ENCODE results near the gene KCNJ9.

The KCNJ9 gene

GRCh38 chr1:160069460-160070231, 11.7 kb upstream of the KCNJ9 start, which contains the start of gene KCNJ10:
KCNJ10 (minus strand) TSS chr1:160070160; CDS start chr1:160042532, 27,628 bp downstream.
- no peak within 1 kb of the TSS for H3K27ac Mint-ChIP-seq
- peaks cover 70% of the 10 kb centered on the region for H3K27me3 Mint-ChIP-seq (ENCODE audit: low read depth, poor library complexity)
- peak within 1 kb of the TSS; percentile 90 for H3K4me3 Mint-ChIP-seq
- H3K36me3 Mint-ChIP-seq (ENCODE audit: low read depth) = no peaks in the 10 kb centered on the region
- H3K9me3 Mint-ChIP-seq = no peaks in the 10 kb centered on the region
- H3K4me1 Mint-ChIP-seq = peaks cover 41% of the 10 kb centered on the region
- no peak for DNase-seq
- TF ChIP-seq CTCF (IDR thresholded peaks at IDR 0.05) = no peak

GRCh38 chr1:160070243-160071163, 10.8 kb upstream of the KCNJ9 start:
- no peak for TF ChIP-seq CTCF (IDR thresholded peaks at IDR 0.05)
- Mint-ChIP-seq H3K27ac (no peak overlapping the region), H3K27me3 (ENCODE audit: low read depth, poor library complexity) (peaks cover 78% of the 10 kb centered on the region), H3K4me3 (peak overlapping the region; percentile 90), H3K36me3 (ENCODE audit: low read depth) (no peaks in the 10 kb centered on the region), H3K9me3 (no peaks in the 10 kb centered on the region), H3K4me1 (peaks cover 40% of the 10 kb centered on the region)
- DNase-seq = peak; percentile 94

GRCh38 chr1:160071289-160071688, 10.0 kb upstream of the KCNJ9 start:
- no peaks in the 10 kb centered on the region for H3K36me3 Mint-ChIP-seq (ENCODE audit: low read depth)
- peaks cover 79% of the 10 kb centered on the region for H3K27me3 Mint-ChIP-seq (ENCODE audit: low read depth, poor library complexity)
- H3K9me3 Mint-ChIP-seq = no peaks in the 10 kb centered on the region
- H3K4me1 Mint-ChIP-seq = peaks cover 36% of the 10 kb centered on the region
- no peak overlapping the region for H3K4me3 Mint-ChIP-seq
- no peak for DNase-seq
- no peak overlapping the region for H3K27ac Mint-ChIP-seq
- no peak for TF ChIP-seq CTCF (IDR thresholded peaks at IDR 0.05)

GRCh38 chr1:160074865-160075264, 6.5 kb upstream of the KCNJ9 start:
- Mint-ChIP-seq H3K4me3 (no peak overlapping the region), H3K27ac (no peak overlapping the region), H3K27me3 (ENCODE audit: low read depth, poor library complexity) (peaks cover 95% of the 10 kb centered on the region), H3K4me1 (peaks cover 9% of the 10 kb centered on the region), H3K9me3 (no peaks in the 10 kb centered on the region), H3K36me3 (ENCODE audit: low read depth) (no peaks in the 10 kb centered on the region)
- no peak for TF ChIP-seq CTCF (IDR thresholded peaks at IDR 0.05)
- DNase-seq = no peak

- Mint-ChIP-seq H3K9me3 (no peaks in the 10 kb centered on the region), H3K4me3 (no peak overlapping the region), H3K27ac (no peak overlapping the region), H3K36me3 (ENCODE audit: low read depth) (no peaks in the 10 kb centered on the region), H3K4me1 (peaks cover under 1% of the 10 kb centered on the region), H3K27me3 (ENCODE audit: low read depth, poor library complexity) (peaks cover 95% of the 10 kb centered on the region)
- TF ChIP-seq CTCF (IDR thresholded peaks at IDR 0.05) = no peak
- DNase-seq = no peak
These were observed 5.5 kb upstream of the KCNJ9 start for GRCh38 chr1:160075836-160076235.
